Globus pallidus (tissue), 1 donor: ENCODE measurements around the gene ECHS1.
"Not testable (repeated sequence)": the region's sequence is repeated elsewhere in the genome, so short reads cannot be mapped to it uniquely, and the experiment has no call there.

Experiments
- DNase-seq: peaks from one replicate; pipeline ENCODE4 v3.0.0-alpha.2; 2015; ENCODE audit warnings: low spot score

The ECHS1 gene

DNA sequence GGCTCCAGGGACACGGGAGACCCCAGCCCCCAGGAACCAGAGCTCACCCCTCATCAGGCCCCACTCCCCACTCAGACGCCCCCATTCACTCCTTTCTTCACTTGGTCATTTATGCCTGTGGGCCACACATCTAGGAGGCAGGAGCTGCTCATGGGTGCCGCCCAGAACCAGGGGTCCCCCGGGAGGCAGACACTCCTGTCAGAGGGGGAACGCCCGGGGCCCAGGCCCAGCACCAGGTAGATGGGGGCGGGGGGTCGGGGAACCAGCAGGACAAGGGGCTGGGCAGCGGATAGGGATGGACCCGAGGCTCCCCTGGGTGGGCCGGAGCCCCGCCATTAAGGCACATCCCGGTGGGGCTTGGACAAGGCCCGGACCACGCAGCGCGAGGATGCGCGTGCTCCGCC lies 48.3 kb downstream of the ECHS1 start:
- no peak for DNase-seq

DNA sequence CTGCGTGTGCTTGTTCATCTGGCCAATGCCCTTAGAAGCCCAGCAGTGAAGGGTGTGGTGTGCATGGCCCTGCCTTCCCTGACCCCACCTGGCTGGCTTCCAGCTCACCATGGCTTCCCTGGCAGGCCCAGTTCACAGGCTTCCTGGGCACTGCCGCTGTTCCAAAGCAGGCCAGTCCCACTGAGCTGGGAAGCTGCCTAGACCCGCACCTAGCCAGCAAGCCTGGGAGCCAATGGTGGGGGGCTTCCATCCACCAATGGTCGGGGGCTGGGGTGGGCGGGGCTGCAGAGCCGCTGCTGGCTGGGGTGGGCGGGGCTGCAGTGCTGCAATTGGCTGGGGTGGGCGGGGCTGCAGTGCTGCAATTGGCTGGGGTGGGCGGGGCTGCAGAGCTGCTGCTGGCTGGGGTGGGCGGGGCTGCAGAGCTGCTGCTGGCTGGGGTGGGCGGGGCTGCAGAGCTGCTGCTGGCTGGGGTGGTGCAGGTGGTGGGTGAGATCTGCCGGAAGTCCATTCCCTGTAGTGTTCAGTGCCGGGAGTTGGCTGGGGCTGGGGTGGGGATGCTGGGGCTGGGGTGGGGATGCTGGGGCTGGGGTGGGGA lies 48.9 kb downstream of the ECHS1 start:
- no peak for DNase-seq

DNA sequence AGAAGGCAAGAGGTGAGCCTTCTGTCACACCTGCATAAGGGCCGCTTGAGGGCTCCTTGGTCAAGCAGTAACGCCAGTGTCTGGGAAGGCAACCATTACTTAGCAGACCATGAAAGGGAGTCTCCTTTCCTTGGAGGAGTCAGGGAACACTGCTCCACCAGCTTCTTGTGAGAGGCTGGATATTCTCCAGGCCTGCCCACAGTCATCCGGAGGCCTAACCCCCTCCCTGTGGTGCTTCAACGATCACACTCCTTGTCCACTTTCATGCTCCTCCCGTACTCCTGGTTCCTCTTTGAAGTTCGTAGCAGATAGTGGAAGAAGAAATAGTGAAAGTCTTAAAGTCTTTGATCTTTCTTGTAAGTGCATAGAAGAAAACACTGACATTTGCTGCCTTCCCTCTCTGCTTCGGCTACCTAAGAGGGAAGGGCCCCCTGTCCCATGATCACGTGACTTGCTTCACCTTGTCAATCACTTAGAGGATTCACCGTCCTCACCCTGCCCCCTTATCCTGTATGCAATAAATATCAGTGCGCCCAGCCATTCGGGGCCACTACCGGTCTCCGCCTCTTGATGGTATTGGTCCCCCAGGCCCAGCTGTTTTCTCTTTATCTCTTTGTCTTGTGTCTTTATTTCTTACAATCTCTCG lies 51.0 kb downstream of the ECHS1 start:
- not testable (repeated sequence) for DNase-seq

DNA sequence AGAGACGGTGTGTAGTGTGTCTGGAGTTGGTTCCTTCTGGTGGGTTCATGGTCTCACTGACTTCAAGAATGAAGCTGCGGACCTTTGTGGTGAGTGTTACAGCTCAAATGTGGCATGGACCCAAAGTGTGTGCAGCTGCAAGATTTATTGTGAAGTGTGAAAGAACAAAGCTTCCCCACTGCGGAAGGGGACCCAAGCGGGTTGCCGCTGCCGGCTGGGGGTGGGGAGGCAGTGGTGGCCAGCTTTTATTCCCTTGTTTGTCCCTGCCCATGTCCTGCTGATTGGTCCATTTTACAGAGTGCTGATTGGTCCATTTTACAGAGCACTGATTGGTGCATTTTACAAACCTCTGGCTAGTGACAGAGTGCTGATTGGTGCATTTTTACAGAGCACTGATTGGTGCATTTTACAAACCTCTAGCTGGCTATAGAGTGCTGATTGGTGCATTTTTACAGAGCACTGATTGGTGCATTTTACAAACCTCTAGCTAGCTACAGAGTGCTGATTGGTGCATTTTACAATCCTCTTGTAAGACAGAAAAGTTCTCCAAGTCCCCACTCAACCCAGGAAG lies 52.2 kb downstream of the ECHS1 start:
- not testable (repeated sequence) for DNase-seq

DNA sequence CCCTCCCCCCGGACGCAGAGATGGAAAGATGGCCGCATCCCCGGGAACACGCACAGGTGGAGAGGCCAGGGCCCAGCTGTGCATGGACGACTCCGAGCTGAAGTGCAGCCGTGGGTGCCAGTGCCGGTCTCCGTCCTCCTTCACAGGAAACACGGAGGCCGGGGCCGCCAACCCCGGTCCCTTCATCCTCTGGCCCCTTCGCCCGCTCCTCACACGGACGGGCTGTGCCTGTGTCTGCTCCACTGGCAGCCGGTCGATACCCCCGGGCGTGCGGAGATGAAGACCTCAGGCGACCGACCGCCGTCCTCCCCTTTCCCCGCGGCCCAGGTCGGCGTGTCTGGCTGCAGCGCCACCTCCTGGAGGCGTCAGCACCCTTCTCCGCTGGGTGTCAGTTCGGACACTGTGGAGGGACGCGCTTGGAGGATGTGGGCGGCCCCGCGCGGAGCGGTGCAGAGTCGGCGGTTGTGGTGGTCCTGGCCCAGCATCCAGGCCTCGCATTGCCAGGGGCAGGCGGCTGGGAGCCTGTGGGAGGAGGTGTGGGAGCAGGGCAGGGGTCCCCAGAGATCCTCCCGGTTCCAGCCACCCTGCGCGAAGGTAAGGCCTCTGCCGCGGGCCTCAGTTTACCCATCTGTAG lies 54.5 kb downstream of the ECHS1 start:
- no peak for DNase-seq

DNA sequence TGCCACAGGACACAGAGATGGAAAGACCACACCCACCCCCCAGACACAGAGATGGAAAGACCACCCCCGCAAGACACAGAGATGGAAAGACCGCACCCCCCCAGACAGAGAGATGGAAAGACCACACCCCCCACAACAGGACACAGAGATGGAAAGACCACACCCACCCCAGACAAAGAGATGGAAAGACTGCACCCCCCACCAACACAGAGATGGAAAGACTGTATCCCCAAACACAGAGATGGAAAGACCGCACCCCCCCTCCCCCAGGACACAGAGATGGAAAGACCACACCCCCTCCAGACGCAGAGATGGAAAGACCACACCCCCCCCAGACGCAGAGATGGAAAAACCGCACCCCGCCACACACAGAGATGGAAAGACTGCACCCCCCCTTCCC lies 56.4 kb downstream of the ECHS1 start:
- no peak for DNase-seq

DNA sequence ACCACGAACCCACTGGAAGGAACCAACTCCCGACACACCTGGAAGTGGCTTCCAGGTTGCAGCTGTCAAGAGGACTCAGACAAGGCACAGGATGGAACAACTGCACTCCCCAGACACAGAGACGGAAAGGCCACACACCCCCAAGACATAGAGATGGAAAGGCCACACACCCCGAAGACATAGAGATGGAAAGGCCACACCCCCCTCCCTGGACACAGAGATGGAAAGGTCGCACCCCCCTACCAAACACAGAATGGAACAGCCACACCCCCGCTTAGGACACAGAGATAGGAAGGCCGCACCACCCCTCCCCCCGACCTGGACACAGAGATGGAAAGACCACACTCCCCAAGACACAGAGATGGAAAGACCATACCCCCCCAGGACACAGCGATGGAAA lies 56.9 kb downstream of the ECHS1 start:
- DNase-seq = no peak

DNA sequence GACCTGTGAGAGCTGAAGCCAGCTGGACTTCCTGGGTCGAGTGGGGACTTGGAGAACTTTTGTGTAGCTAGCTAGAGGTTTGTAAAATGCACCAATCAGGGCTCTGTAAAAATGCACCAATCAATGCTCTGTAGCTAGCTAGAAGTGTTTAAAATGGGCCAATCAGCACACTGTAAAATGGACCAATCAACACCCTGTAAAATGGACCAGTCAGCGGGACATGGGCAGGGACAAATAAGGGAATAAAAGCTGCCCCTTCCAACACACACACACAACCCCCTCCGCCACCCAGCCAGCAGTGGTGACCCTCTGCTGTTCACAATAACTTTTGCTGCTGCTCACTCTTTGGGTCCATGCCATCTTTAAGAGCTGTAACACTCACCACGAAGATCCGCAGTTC lies 57.3 kb downstream of the ECHS1 start:
- no peak for DNase-seq

DNA sequence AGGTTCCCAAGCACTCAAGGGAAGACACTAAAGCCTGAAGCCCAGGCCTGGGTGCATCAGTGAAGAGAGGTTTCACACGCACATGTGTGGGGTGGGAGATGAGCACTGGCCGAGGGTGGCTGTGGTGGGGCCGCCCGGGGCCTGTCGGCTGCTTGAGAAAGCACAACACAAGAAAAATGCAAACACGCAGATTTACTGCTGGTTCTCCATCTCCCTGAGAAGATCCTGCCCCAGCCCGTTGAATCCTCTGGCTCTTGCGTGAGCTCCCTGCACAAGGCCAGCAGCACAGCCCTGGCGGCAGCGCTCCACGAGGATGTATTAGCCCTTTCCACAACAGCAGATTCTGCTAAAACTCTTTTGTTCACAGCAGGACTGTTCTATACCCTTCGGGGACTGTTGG lies 58.2 kb downstream of the ECHS1 start:
- DNase-seq = no peak

DNA sequence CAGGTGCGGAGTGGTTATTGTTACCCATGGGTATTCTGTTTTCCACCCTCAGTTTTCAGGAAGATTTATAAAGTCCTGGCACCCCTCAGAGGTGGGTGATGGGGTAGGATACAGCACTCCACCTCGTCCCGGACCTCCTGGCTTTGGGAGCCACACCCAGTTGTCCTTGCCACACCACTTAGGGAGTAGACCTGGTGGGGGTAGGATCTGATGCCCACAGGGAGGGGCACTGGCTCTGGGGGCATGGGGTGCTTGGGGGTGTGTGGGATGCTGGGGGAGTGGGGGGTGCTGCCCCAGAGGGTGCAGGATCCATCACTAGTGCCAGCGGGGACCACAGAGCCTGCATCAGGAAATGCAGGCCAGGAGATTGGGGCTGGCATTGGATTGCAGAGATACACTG lies 60.0 kb downstream of the ECHS1 start:
- DNase-seq = no peak

DNA sequence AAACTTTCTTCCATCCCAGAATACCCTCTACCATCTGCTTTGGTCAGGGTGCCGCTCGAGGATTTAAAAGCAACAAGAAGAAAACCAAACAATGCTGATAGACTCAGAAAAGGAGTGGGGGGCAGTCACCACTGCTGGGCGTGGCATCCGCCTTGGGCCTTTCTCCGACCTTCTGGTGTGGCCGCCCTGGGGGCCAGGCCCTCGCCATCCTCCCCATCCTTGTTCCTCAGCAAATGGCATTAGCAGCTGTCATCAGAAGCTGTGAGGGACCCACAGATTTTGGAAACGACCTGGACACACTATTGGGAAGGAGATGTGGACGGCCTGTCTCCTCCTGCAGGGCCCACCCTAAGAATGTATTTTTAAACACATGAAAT lies 60.4 kb downstream of the ECHS1 start:
- DNase-seq = no peak
